ENCODE data around the gene NEK7. TPM values are rescaled to one million over a fixed set of nuclear protein-coding genes. Genes with fewer than 3 reads are reported as not detected.

NEK7 gene
- total and polyA plus RNA-seq, 2 donors (not counting 1 experiment from before 2014, with no cell fraction given), result 8.1 to 75.4 TPM

- TF ChIP-seq EZH2 (IDR thresholded peaks at IDR 0.05; ENCODE audit: borderline replicate concordance, insufficient read depth, low read depth, low read length, poor library complexity, severe bottlenecking), result no peak
- TF ChIP-seq, protein P1, sequence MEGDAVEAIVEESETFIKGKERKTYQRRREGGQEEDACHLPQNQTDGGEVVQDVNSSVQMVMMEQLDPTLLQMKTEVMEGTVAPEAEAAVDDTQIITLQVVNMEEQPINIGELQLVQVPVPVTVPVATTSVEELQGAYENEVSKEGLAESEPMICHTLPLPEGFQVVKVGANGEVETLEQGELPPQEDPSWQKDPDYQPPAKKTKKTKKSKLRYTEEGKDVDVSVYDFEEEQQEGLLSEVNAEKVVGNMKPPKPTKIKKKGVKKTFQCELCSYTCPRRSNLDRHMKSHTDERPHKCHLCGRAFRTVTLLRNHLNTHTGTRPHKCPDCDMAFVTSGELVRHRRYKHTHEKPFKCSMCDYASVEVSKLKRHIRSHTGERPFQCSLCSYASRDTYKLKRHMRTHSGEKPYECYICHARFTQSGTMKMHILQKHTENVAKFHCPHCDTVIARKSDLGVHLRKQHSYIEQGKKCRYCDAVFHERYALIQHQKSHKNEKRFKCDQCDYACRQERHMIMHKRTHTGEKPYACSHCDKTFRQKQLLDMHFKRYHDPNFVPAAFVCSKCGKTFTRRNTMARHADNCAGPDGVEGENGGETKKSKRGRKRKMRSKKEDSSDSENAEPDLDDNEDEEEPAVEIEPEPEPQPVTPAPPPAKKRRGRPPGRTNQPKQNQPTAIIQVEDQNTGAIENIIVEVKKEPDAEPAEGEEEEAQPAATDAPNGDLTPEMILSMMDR (IDR thresholded peaks at IDR 0.05), result no peak
- H3K4me1 Mint-ChIP-seq, result peaks cover 11% of the 10 kb centered on the region
- Histone ChIP-seq H3K4me3 (ENCODE audit: control extremely low read depth in 1 of 5, extremely low read depth in 1 of 5, insufficient read depth in 1 of 5, low read depth in 2 of 5, low read length in 4 of 5) (no peak overlapping the region), H3K4me1 (ENCODE audit: control insufficient read depth in 2 of 2, insufficient read depth in 2 of 2, low read length in 2 of 2) (no peaks in the 10 kb centered on the region), H3K9me3 (ENCODE audit: control extremely low read depth in 1 of 3, control insufficient read depth in 2 of 3, insufficient read depth in 1 of 3, low read length in 2 of 3) (peaks cover 3 to 21% (median 19%) of the 10 kb centered on the region in 3 donors), H4K20me1 (ENCODE audit: control insufficient read depth, insufficient read depth, low read length, poor library complexity, severe bottlenecking) (peaks cover 45% of the 10 kb centered on the region), H3K36me3 (replicated peaks in 1 of 2; ENCODE audit: control extremely low read depth in 1 of 2, control insufficient read depth in 1 of 2, extremely low read depth in 1 of 2, insufficient read depth in 2 of 2, low read length in 1 of 2) (peaks cover 0 to 10% of the 10 kb centered on the region in 2 experiments), H3K79me2 (ENCODE audit: control insufficient read depth, insufficient read depth, low read length) (peaks cover 60% of the 10 kb centered on the region), H3K9ac (ENCODE audit: low read length) (no peak overlapping the region), H3K27ac (ENCODE audit: low read length in 2 of 2) (no peak overlapping the region), H3K4me2 (replicated peaks; ENCODE audit: low read depth, low read length, poor library complexity, severe bottlenecking) (no peak overlapping the region), H2AFZ (ENCODE audit: insufficient read depth, low read depth, low read length, poor library complexity, severe bottlenecking) (no peak overlapping the region), H3K27me3 (replicated peaks in 1 of 4; ENCODE audit: control extremely low read depth in 1 of 4, control insufficient read depth in 3 of 4, insufficient read depth in 4 of 4, low read length in 3 of 4) (no peaks in the 10 kb centered on the region)
- DNase-seq, result no peak
- H3K27me3 Mint-ChIP-seq, result no peaks in the 10 kb centered on the region
- ATAC-seq (ENCODE audit: low read depth), result no peak
- no peak overlapping the region for H3K27ac Mint-ChIP-seq
- H3K4me3 Mint-ChIP-seq, result no peak overlapping the region
- CTCF ChIA-PET, result no interaction called here
- intact Hi-C loops (cut with micrococcal nuclease), result no loop called here
- over 99% methylated on average over 8 of the region's 8 CpGs for WGBS (ENCODE audit: insufficient coverage)
- POLR2A ChIA-PET, result no interaction called here
- peaks cover 5% of the 10 kb centered on the region for H3K9me3 Mint-ChIP-seq (ENCODE audit: insufficient read depth)
Observed at GRCh38 chr1:198212126-198212525, 55.3 kb downstream of the NEK7 start.

DNA sequence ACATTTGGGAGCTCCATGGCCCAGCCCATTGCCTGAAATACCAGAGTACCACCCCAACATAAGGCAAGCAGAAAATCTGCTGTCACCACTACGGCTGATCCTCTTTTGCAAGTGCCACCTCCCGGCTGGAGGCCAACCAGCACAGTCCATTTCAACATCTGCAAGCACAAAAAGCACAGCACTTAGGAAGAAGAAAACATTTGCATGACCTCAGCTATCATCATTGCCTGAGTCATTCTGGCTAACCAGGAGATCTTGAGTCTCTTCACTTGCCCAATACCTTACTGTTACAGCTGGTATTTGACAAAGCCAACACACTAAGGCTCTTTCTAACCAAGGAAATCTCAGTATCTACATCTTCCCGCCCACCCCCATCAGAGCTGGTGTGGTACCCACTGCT is 55.9 kb downstream of the NEK7 start:
- Mint-ChIP-seq H3K4me1 (peaks cover 8% of the 10 kb centered on the region), H3K9me3 (ENCODE audit: insufficient read depth) (peaks cover 5% of the 10 kb centered on the region), H3K4me3 (no peak overlapping the region), H3K27ac (no peak overlapping the region), H3K27me3 (no peaks in the 10 kb centered on the region)
- Histone ChIP-seq H3K79me2 (ENCODE audit: control insufficient read depth, insufficient read depth, low read length) (peaks cover 60% of the 10 kb centered on the region), H3K9me3 (ENCODE audit: control extremely low read depth in 1 of 3, control insufficient read depth in 2 of 3, insufficient read depth in 1 of 3, low read length in 2 of 3) (peaks cover 3 to 21% (median 19%) of the 10 kb centered on the region in 3 donors), H3K4me2 (replicated peaks; ENCODE audit: low read depth, low read length, poor library complexity, severe bottlenecking) (no peak overlapping the region), H3K4me1 (ENCODE audit: control insufficient read depth in 2 of 2, insufficient read depth in 2 of 2, low read length in 2 of 2) (no peaks in the 10 kb centered on the region), H2AFZ (ENCODE audit: insufficient read depth, low read depth, low read length, poor library complexity, severe bottlenecking) (no peak overlapping the region), H3K27ac (ENCODE audit: low read length in 2 of 2) (no peak overlapping the region), H3K4me3 (ENCODE audit: control extremely low read depth in 1 of 5, extremely low read depth in 1 of 5, insufficient read depth in 1 of 5, low read depth in 2 of 5, low read length in 4 of 5) (no peak overlapping the region), H3K36me3 (replicated peaks in 1 of 2; ENCODE audit: control extremely low read depth in 1 of 2, control insufficient read depth in 1 of 2, extremely low read depth in 1 of 2, insufficient read depth in 2 of 2, low read length in 1 of 2) (peaks cover 0 to 10% of the 10 kb centered on the region in 2 experiments), H3K9ac (ENCODE audit: low read length) (no peak overlapping the region), H4K20me1 (ENCODE audit: control insufficient read depth, insufficient read depth, low read length, poor library complexity, severe bottlenecking) (peaks cover 42% of the 10 kb centered on the region), H3K27me3 (replicated peaks in 1 of 4; ENCODE audit: control extremely low read depth in 1 of 4, control insufficient read depth in 3 of 4, insufficient read depth in 4 of 4, low read length in 3 of 4) (no peaks in the 10 kb centered on the region)
- DNase-seq, result no peak
- ChIA-PET CTCF (no interaction called here), POLR2A (no interaction called here)
- ATAC-seq (ENCODE audit: low read depth), result no peak
- 100% methylated on average over 2 of the region's 3 CpGs for WGBS (ENCODE audit: insufficient coverage)
- intact Hi-C loops (cut with micrococcal nuclease), result no loop called here
- TF ChIP-seq, protein P1 (IDR thresholded peaks at IDR 0.05), result no peak
- TF ChIP-seq EZH2 (IDR thresholded peaks at IDR 0.05; ENCODE audit: borderline replicate concordance, insufficient read depth, low read depth, low read length, poor library complexity, severe bottlenecking), result no peak

Data from B cell (primary cell).